OCI-LY3 (cell line): Measurements from ENCODE around the gene IL21R.
"Not testable (repeated sequence)": the region's sequence is repeated elsewhere in the genome, so short reads cannot be mapped to it uniquely, and the experiment has no call there.

Source experiments
- H2AFZ ChIP-seq: fragments of 200-600, 300-600 bp; shearing (Covaris generic); 2 replicates; pipeline ENCODE4 v1.6.0; 2014; ENCODE audit warnings: antibody characterized with exemption, low read depth, low read length
- H3K27ac ChIP-seq: fragments of 200-600, 300-600 bp; sonication (generic); 2 replicates; pipeline ENCODE4 v1.5.1; 2014; ENCODE audit warnings: mild to moderate bottlenecking, low read length, moderate library complexity, mixed read lengths
- H3K27me3 ChIP-seq: fragments of 200-600, 300-600 bp; sonication (generic); 2 replicates; pipeline ENCODE4 v1.6.1; 2014; ENCODE audit warnings: low read depth, low read length, mixed read lengths
- H3K36me3 ChIP-seq: fragments of 200-600, 300-600 bp; sonication (generic); replicated peaks from 2 replicates; pipeline ENCODE3; 2014; ENCODE audit warnings: low read depth, low read length, mixed read lengths
- H3K4me1 ChIP-seq: fragments of 300-600, 200-600 bp; sonication (generic); 2 replicates; pipeline ENCODE4 v1.6.1; 2014; ENCODE audit warnings: low read length, mixed read lengths
- H3K4me2 ChIP-seq: fragments of 200-600, 300-600 bp; sonication (generic); 2 replicates; pipeline ENCODE4 v1.6.1; 2014; ENCODE audit warnings: low read length, mixed read lengths
- H3K4me3 ChIP-seq: fragments of 300-600, 200-600 bp; sonication (generic); 2 replicates; pipeline ENCODE4 v1.5.1; 2014; ENCODE audit warnings: antibody characterized with exemption, mild to moderate bottlenecking, low read length, moderate library complexity
- H3K79me2 ChIP-seq: fragments of 300-600, 200-600 bp; shearing (Covaris generic); 2 replicates; pipeline ENCODE4 v1.6.1; 2014; ENCODE audit warnings: mild to moderate bottlenecking, low read length, mixed read lengths
- H3K9ac ChIP-seq: fragments of 300-600, 200-600 bp; shearing (Covaris generic); 2 replicates; pipeline ENCODE4 v1.6.0; 2014; ENCODE audit warnings: mild to moderate bottlenecking, low read length, moderate library complexity
- H3K9me3 ChIP-seq: fragments of 200-600, 300-600 bp; shearing (Covaris generic); 2 replicates; pipeline ENCODE4 v1.6.1; 2014; ENCODE audit warnings: low read length, mixed read lengths; ENCODE audit not compliant: insufficient read depth
- H4K20me1 ChIP-seq: fragments of 200-600, 300-600 bp; sonication (generic); 2 replicates; pipeline ENCODE4 v1.6.1; 2016; ENCODE audit warnings: low read length, mixed read lengths; ENCODE audit not compliant: insufficient read depth
- CTCF ChIP-seq: fragments of 200-600, 300-600 bp; sonication (generic); IDR thresholded peaks from 2 replicates; pipeline ENCODE4 v1.5.1; 2014; ENCODE audit warnings: antibody characterized with exemption, low read length, low read depth
- EZH2phosphoT487 ChIP-seq: fragments of 200-600 bp; shearing (Covaris generic); IDR thresholded peaks from 2 replicates; pipeline ENCODE4 v1.6.1; 2018; ENCODE audit warnings: antibody characterized with exemption, mixed run types, low read depth

The IL21R gene

DNA sequence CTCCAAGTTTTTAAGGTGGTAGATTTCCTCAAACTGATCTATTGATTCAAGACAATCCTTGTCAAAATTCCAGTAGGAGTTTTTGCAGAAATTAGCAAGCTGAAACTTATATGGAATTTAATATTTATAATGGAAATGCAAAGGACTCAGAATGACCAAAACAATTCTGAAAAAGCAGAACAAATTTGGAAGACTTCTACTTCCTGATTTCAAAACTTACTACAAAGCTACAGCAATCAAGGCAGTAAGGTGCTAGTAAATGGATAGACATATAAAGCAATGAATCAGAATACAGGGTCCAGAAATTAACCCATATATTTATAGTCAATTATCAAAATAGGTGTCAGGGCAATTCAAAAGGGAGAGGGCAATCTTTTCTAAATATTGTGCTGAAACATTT is 11.8 kb upstream of the IL21R start:
- Histone ChIP-seq H3K79me2 (peaks cover 7% of the 10 kb centered on the region), H3K4me2 (no peak overlapping the region), H2AFZ (no peak overlapping the region), H3K27ac (no peak overlapping the region), H3K36me3 (peaks cover 39% of the 10 kb centered on the region), H3K4me1 (peaks cover 34% of the 10 kb centered on the region), H3K9ac (no peak overlapping the region), H3K9me3 (peaks cover 57% of the 10 kb centered on the region), H3K27me3 (no peaks in the 10 kb centered on the region), H4K20me1 (no peaks in the 10 kb centered on the region), H3K4me3 (no peak overlapping the region)
- TF ChIP-seq EZH2phosphoT487 (no peak), CTCF (no peak)

- TF ChIP-seq EZH2phosphoT487 (no peak), CTCF (no peak)
- no peak overlapping the region for H3K9ac ChIP-seq
- no peaks in the 10 kb centered on the region for H3K27me3 ChIP-seq
- peaks cover 7% of the 10 kb centered on the region for H3K79me2 ChIP-seq
- H3K27ac ChIP-seq = no peak overlapping the region
- no peak overlapping the region for H3K4me2 ChIP-seq
- H3K4me3 ChIP-seq = no peak overlapping the region
- H4K20me1 ChIP-seq = no peaks in the 10 kb centered on the region
- peaks cover 57% of the 10 kb centered on the region for H3K9me3 ChIP-seq
- no peak overlapping the region for H2AFZ ChIP-seq
- H3K4me1 ChIP-seq = peaks cover 23% of the 10 kb centered on the region
- H3K36me3 ChIP-seq = peaks cover 33% of the 10 kb centered on the region
These were observed 9.3 kb upstream of the IL21R start for GRCh38 chr16:27392671-27393070.

DNA sequence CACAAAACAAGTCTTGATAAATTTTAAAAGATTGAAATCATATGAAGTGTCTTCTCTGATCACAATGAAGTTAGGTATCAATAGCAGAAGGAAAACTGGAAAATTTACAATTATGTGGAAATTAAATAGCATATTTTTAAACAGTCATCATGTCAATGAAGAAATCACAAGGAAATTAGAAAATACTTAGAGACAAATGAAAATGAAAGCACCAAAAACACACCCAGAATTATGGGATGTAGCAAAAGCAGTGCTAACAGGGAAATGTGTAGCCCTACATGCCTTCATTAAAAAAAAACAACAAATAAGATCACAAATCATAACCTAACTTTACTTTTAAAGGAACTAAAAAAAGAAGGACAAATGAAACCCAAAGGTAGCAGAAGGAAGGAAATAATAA is 7.5 kb upstream of the IL21R start:
- H3K79me2 ChIP-seq = peaks cover 3% of the 10 kb centered on the region; the same call in 1 of the 2 replicates
- no peak overlapping the region for H3K9ac ChIP-seq
- H4K20me1 ChIP-seq = no peaks in the 10 kb centered on the region
- no peak overlapping the region for H3K27ac ChIP-seq
- peaks cover 46% of the 10 kb centered on the region for H3K9me3 ChIP-seq
- peaks cover 22% of the 10 kb centered on the region for H3K4me1 ChIP-seq
- no peak overlapping the region for H3K4me2 ChIP-seq
- TF ChIP-seq EZH2phosphoT487 (no peak), CTCF (no peak)
- H2AFZ ChIP-seq = no peak overlapping the region
- no peak overlapping the region for H3K4me3 ChIP-seq
- H3K36me3 ChIP-seq = peaks cover 20% of the 10 kb centered on the region
- no peaks in the 10 kb centered on the region for H3K27me3 ChIP-seq

- peaks cover 18% of the 10 kb centered on the region for H3K36me3 ChIP-seq
- H3K27ac ChIP-seq = peak overlapping the region; percentile 98
- peak overlapping the region; percentile 62 for H3K4me2 ChIP-seq
- H3K79me2 ChIP-seq = peaks cover 38% of the 10 kb centered on the region
- H3K4me1 ChIP-seq = peaks cover 44% of the 10 kb centered on the region
- peaks cover 15% of the 10 kb centered on the region; the same call in 1 of the 2 replicates for H3K9me3 ChIP-seq
- not testable (repeated sequence) for H2AFZ ChIP-seq, H4K20me1 ChIP-seq, H3K27me3 ChIP-seq
- H3K9ac ChIP-seq = peak overlapping the region; percentile 41; the same call in 1 of the 2 replicates
- peak overlapping the region; percentile 16 for H3K4me3 ChIP-seq
These were observed 3.6 kb upstream of the IL21R start for GRCh38 chr16:27398341-27398893.
